Measurements from ENCODE around the gene OXER1.

The OXER1 gene

GRCh38 chr2:42768706-42769256 is 4.8 kb upstream of the OXER1 start:
- DNase-seq, result no peak

- DNase-seq, result no peak
Observed at GRCh38 chr2:42767899-42768705, 4.2 kb upstream of the OXER1 start.

- no peak for DNase-seq
Observed at GRCh38 chr2:42767080-42767898, 3.4 kb upstream of the OXER1 start.

- DNase-seq, result no peak
Observed at GRCh38 chr2:42765686-42766085, 1.8 kb upstream of the OXER1 start.

GRCh38 chr2:42764901-42765300 is 966 bp upstream of the OXER1 start:
- DNase-seq, result no peak

- DNase-seq, result no peak
Observed at GRCh38 chr2:42762823-42763804, 821 bp downstream of the OXER1 start.

GRCh38 chr2:42762155-42762554 is 1.8 kb downstream of the OXER1 start:
- no peak for DNase-seq

GRCh38 chr2:42761554-42761953 is 2.4 kb downstream of the OXER1 start:
- no peak for DNase-seq

- DNase-seq, result no peak
Observed at GRCh38 chr2:42758751-42759150, 5.2 kb downstream of the OXER1 start.

GRCh38 chr2:42757981-42758740 is 5.8 kb downstream of the OXER1 start:
- DNase-seq, result no peak

GRCh38 chr2:42756966-42757513 is 6.9 kb downstream of the OXER1 start:
- no peak for DNase-seq

GRCh38 chr2:42756150-42756775 is 7.7 kb downstream of the OXER1 start:
- no peak for DNase-seq

GRCh38 chr2:42755191-42755880 is 8.6 kb downstream of the OXER1 start:
- DNase-seq, result no peak

- DNase-seq, result no peak
Observed at GRCh38 chr2:42754776-42755140, 9.2 kb downstream of the OXER1 start.

- DNase-seq, result no peak
Observed at GRCh38 chr2:42754021-42754775, 9.7 kb downstream of the OXER1 start.

- no peak for DNase-seq
Observed at GRCh38 chr2:42752816-42753813, 10.8 kb downstream of the OXER1 start.

- DNase-seq, result no peak
Observed at GRCh38 chr2:42752314-42752713, 11.6 kb downstream of the OXER1 start.

GRCh38 chr2:42748840-42749239 is 15.1 kb downstream of the OXER1 start:
- DNase-seq, result no peak

Measured in activated T-cell treated with anti-CD3 and anti-CD28 coated beads for 4 hours (primary cell).